ENCODE results near the gene KCTD17. TPM values are rescaled to one million over a fixed set of nuclear protein-coding genes. Genes with fewer than 3 reads are reported as not detected.

KCTD17 gene
- total and polyA plus RNA-seq, 2 of the 4 experiments (the other 2 are of a cell fraction) = 28.3 to 37.3 TPM

- Histone ChIP-seq H4K91ac (ENCODE audit: insufficient read depth, low read depth, low read length) (peak overlapping the region; percentile 12; the same call in 1 of the 2 replicates), H3K4ac (ENCODE audit: low read depth, low read length) (no peak overlapping the region), H3K4me3 (ENCODE audit: insufficient read depth, low read depth, low read length) (no peak overlapping the region), H3K9me3 (ENCODE audit: control insufficient read depth, insufficient read depth, low read length) (no peaks in the 10 kb centered on the region), H2AK9ac (replicated peaks; ENCODE audit: low read depth, low read length, poor library complexity) (no peak overlapping the region), H2BK15ac (ENCODE audit: low read depth, low read length) (no peak overlapping the region), H3K56ac (ENCODE audit: extremely low read depth, insufficient read depth, low read length) (no peak overlapping the region), H3K4me1 (ENCODE audit: control insufficient read depth, insufficient read depth, low read length) (peaks cover 3% of the 10 kb centered on the region), H4K20me1 (ENCODE audit: insufficient read depth, low read length) (no peaks in the 10 kb centered on the region), H3K9ac (ENCODE audit: low read depth, low read length) (no peak overlapping the region), H3K23ac (ENCODE audit: low read depth, low read length) (no peak overlapping the region), H3K27ac (ENCODE audit: insufficient read depth, low read length) (no peak overlapping the region), H2AFZ (replicated peaks; ENCODE audit: low read length, poor library complexity) (no peak overlapping the region), H3K4me2 (ENCODE audit: low read depth, low read length) (no peak overlapping the region), H4K5ac (ENCODE audit: low read depth, low read length) (no peak overlapping the region), H2BK5ac (ENCODE audit: low read depth, low read length, poor library complexity, severe bottlenecking) (no peak overlapping the region), H3K18ac (ENCODE audit: low read depth, low read length) (no peak overlapping the region), H3K27me3 (ENCODE audit: control insufficient read depth, insufficient read depth, low read length) (peaks cover 2% of the 10 kb centered on the region; the same call in 1 of the 2 replicates), H4K8ac (ENCODE audit: low read depth in 2 of 2, low read length in 2 of 2) (no peak overlapping the region), H3K79me1 (ENCODE audit: low read depth in 1 of 2, low read length in 2 of 2) (peaks cover 0 to 2% of the 10 kb centered on the region in 2 experiments; a peak in 3 of 4 replicates), H3K14ac (replicated peaks; ENCODE audit: low read depth, low read length) (no peak overlapping the region), H3K36me3 (ENCODE audit: control insufficient read depth, insufficient read depth, low read length) (no peaks in the 10 kb centered on the region), H2BK20ac (ENCODE audit: low read depth, low read length) (0 out of 2 replicates have a peak overlapping the region, but pooled peaks have one; percentile 6), H3K9me1 (ENCODE audit: insufficient read depth, low read length) (peaks cover 6% of the 10 kb centered on the region; the same call in 1 of the 2 replicates), H2AK5ac (ENCODE audit: low read depth, low read length) (no peak overlapping the region), H2BK120ac (ENCODE audit: low read depth, low read length) (no peak overlapping the region)
- no peak for ATAC-seq (ENCODE audit: low read depth)
- ChIA-PET POLR2A (ENCODE audit: unreplicated experiment) (no interaction called here), CTCF (interaction anchor here (1.1 to 1.3 kb wide), 2 partner anchors 9 to 14 kb away, joined by 3 to 5 read pairs; no protein-coding TSS in a partner anchor)
- BruUV-seq (replicated peaks) = no TSS peak
- no peak for DNase-seq
- dilution Hi-C loops (cut with HindIII; ENCODE audit: low sequenced_read_pairs, unreplicated experiment) (no loop called here), in situ Hi-C loops (cut with MboI; ENCODE audit: low sequenced_read_pairs) (no loop called here), intact Hi-C loops (cut with micrococcal nuclease) (no loop called here)
- WGBS, 2 experiments (ENCODE audit: extremely low coverage in 2 of 2, insufficient read length in 1 of 2) = 60% methylated on average over 2 of the region's 7 CpGs; no CpG with 5 or more reads in 1 of the 2 experiments
- no peak for TF ChIP-seq RCOR1 (IDR thresholded peaks at IDR 0.05; ENCODE audit: insufficient replicate concordance, low read length)
- TF ChIP-seq MXI1 (IDR thresholded peaks at IDR 0.05; ENCODE audit: borderline replicate concordance, low read depth, low read length) = no peak
- no peak for TF ChIP-seq MAFK (IDR thresholded peaks at IDR 0.05; ENCODE audit: low read depth, low read length)
- TF ChIP-seq NFE2L2 (IDR thresholded peaks at IDR 0.05; ENCODE audit: low read depth, low read length) = no peak
- no peak for TF ChIP-seq RAD21 (IDR thresholded peaks at IDR 0.05; ENCODE audit: low read length)
- no peak for TF ChIP-seq RFX5 (IDR thresholded peaks at IDR 0.05; ENCODE audit: low read depth, low read length)
- TF ChIP-seq, protein P1, sequence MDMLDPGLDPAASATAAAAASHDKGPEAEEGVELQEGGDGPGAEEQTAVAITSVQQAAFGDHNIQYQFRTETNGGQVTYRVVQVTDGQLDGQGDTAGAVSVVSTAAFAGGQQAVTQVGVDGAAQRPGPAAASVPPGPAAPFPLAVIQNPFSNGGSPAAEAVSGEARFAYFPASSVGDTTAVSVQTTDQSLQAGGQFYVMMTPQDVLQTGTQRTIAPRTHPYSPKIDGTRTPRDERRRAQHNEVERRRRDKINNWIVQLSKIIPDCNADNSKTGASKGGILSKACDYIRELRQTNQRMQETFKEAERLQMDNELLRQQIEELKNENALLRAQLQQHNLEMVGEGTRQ (IDR thresholded peaks at IDR 0.05; ENCODE audit: low read depth, low read length) = no peak
- no peak for TF ChIP-seq POLR2A (IDR thresholded peaks at IDR 0.05; ENCODE audit: low read depth, low read length)
- TF ChIP-seq, protein P2, sequence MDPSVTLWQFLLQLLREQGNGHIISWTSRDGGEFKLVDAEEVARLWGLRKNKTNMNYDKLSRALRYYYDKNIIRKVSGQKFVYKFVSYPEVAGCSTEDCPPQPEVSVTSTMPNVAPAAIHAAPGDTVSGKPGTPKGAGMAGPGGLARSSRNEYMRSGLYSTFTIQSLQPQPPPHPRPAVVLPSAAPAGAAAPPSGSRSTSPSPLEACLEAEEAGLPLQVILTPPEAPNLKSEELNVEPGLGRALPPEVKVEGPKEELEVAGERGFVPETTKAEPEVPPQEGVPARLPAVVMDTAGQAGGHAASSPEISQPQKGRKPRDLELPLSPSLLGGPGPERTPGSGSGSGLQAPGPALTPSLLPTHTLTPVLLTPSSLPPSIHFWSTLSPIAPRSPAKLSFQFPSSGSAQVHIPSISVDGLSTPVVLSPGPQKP (IDR thresholded peaks at IDR 0.05; ENCODE audit: borderline replicate concordance, low read depth, low read length) = no peak
- no peak for TF ChIP-seq SMC3 (IDR thresholded peaks at IDR 0.05; ENCODE audit: low read depth, low read length)
- no peak for TF ChIP-seq BHLHE40 (IDR thresholded peaks at IDR 0.05; ENCODE audit: low read depth, low read length)
- no peak for TF ChIP-seq CEBPB (IDR thresholded peaks at IDR 0.05; ENCODE audit: low read depth, low read length)
- no peak for TF ChIP-seq CTCF (conservative IDR thresholded peaks at IDR 0.05; ENCODE audit: low read depth, low read length)
Observed at GRCh38 chr22:37047006-37047405, 4.5 kb upstream of the KCTD17 start.

Measured in IMR-90 (cell line).